ENCODE data around the gene CRIP2.

The CRIP2 gene

DNA sequence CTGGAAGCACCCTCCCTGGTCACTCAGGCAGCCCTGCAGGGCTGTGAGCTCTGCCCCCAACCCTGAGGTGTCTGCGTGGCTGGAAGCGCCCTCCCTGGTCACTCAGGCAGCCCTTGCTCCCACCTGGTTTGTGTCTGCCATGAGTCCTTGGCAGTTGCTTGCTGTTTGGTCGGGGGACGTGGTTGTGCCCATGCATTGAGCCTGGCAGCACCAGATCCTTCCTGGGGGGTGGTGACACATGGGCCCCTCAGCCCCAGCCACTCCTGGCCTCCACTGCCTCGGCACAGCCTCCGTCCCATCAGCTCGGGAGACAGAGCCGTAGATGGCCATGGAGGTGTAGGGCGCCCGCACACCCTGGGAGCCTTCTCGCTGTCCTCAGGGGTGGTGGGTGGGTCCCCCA lies 35.4 kb upstream of the CRIP2 start:
- Histone ChIP-seq H3K4me1 (ENCODE audit: insufficient read depth, insufficient read length) (no peaks in the 10 kb centered on the region), H3K27me3 (ENCODE audit: insufficient read depth, insufficient read length) (no peaks in the 10 kb centered on the region), H3K9ac (ENCODE audit: insufficient read length, low read depth) (no peak overlapping the region), H3K9me3 (ENCODE audit: insufficient read depth, low read length) (no peaks in the 10 kb centered on the region), H3K36me3 (ENCODE audit: insufficient read depth, insufficient read length, low read length) (peaks cover 70% of the 10 kb centered on the region), H3K4me3 (ENCODE audit: insufficient read length, low read depth) (no peak overlapping the region)
- TF ChIP-seq SUZ12 (IDR thresholded peaks at IDR 0.05; ENCODE audit: extremely low read depth, insufficient read depth, insufficient read length): no peak
- no peak for TF ChIP-seq ZNF274 (IDR thresholded peaks at IDR 0.05; ENCODE audit: low read depth, low read length)
- no peak for TF ChIP-seq YY1 (IDR thresholded peaks at IDR 0.05; ENCODE audit: insufficient read depth, insufficient read length)
- DNase-seq (ENCODE audit: low read depth, low spot score): no peak

DNA sequence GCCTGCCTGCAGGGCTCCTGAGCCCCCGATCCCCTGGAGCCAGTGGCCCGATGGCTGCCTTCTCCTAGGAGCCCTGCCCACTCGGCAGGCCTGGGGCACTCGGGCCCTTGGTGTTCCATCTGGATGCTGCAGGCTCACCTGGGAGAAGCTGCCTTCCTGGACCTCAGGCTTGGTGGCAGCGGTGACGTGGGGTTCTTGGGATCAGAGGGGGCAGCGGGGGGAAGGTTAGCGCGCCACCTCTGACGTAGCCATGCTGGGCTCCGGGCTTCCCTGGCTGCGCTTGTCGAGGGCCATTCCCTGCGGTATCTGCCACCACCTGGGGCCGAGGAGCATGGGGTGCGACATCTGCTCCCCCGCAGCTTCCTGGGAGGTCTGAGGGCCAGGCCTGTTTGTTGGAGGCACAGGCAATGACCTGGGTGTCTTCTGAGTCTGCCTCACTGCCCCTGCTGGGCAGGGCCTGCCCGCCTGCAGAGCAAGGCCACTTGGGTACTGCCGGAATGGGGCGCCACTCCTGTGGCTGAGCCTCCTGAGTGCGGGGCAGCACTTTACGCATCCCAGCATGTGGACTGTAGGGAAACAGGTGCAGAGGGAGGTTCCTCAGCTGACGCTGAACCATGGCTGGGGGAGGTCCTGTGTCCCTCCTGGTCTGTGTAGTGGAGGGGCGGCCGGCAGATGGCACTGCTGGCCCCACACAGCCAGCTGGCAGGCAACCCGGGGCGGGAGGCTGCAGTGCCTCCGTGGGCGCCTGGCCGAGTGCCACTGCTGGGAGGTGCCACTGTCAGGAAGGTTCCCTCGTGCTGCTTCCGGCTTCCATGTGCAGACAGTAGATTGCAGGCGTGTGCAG lies 34.7 kb upstream of the CRIP2 start:
- Histone ChIP-seq H3K9ac (ENCODE audit: insufficient read length, low read depth) (no peak overlapping the region), H3K27me3 (ENCODE audit: insufficient read depth, insufficient read length) (no peaks in the 10 kb centered on the region), H3K4me3 (ENCODE audit: insufficient read length, low read depth) (no peak overlapping the region), H3K4me1 (ENCODE audit: insufficient read depth, insufficient read length) (no peaks in the 10 kb centered on the region), H3K9me3 (ENCODE audit: insufficient read depth, low read length) (no peaks in the 10 kb centered on the region), H3K36me3 (ENCODE audit: insufficient read depth, insufficient read length, low read length) (peaks cover 72% of the 10 kb centered on the region)
- TF ChIP-seq ZNF274 (IDR thresholded peaks at IDR 0.05; ENCODE audit: low read depth, low read length): no peak
- no peak for TF ChIP-seq YY1 (IDR thresholded peaks at IDR 0.05; ENCODE audit: insufficient read depth, insufficient read length)
- no peak for TF ChIP-seq SUZ12 (IDR thresholded peaks at IDR 0.05; ENCODE audit: extremely low read depth, insufficient read depth, insufficient read length)
- DNase-seq (ENCODE audit: low read depth, low spot score): no peak

DNA sequence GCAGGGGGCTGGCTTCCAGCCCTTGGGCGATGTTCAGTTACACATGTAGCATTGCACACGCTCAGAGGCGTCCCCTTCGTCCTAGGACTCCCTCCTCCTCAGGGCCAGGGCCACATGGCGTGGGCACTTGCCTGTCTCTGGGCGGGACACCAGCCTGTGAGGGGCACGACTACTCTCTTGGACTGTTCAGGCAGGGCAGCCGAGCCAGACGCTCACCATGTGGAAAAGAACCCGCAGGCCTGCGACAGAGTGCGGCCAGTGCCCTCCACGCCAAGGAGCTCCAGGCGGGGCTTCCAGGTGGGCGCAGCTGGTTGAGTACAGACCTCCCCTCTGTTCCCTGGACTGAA lies 34.1 kb upstream of the CRIP2 start:
- Histone ChIP-seq H3K36me3 (ENCODE audit: insufficient read depth, insufficient read length, low read length) (peaks cover 76% of the 10 kb centered on the region), H3K4me1 (ENCODE audit: insufficient read depth, insufficient read length) (no peaks in the 10 kb centered on the region), H3K9ac (ENCODE audit: insufficient read length, low read depth) (no peak overlapping the region), H3K4me3 (ENCODE audit: insufficient read length, low read depth) (no peak overlapping the region), H3K27me3 (ENCODE audit: insufficient read depth, insufficient read length) (no peaks in the 10 kb centered on the region), H3K9me3 (ENCODE audit: insufficient read depth, low read length) (no peaks in the 10 kb centered on the region)
- DNase-seq (ENCODE audit: low read depth, low spot score): no peak
- no peak for TF ChIP-seq ZNF274 (IDR thresholded peaks at IDR 0.05; ENCODE audit: low read depth, low read length)
- TF ChIP-seq YY1 (IDR thresholded peaks at IDR 0.05; ENCODE audit: insufficient read depth, insufficient read length): no peak
- no peak for TF ChIP-seq SUZ12 (IDR thresholded peaks at IDR 0.05; ENCODE audit: extremely low read depth, insufficient read depth, insufficient read length)

DNA sequence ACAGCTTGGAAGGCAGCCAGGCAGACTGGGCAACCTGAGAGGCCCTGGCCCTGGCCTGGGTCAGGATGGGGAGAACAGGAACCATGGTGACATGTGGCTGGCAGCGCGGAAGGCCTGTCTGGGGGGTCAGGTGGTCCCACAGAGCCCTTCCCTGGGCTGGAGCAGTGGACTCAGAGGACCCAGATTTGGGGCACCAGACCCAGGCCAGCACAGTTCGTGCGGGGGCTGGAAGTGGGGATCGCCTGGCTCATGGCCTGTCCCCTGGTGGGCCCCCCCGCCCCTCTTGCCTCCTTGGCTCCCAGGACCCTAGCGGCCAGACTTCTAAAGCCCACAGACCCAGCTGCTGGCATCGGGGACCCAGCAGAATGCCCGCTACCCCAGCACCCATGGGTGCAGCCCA lies 33.6 kb upstream of the CRIP2 start:
- peaks cover 77% of the 10 kb centered on the region for H3K36me3 ChIP-seq (ENCODE audit: insufficient read depth, insufficient read length, low read length)

DNA sequence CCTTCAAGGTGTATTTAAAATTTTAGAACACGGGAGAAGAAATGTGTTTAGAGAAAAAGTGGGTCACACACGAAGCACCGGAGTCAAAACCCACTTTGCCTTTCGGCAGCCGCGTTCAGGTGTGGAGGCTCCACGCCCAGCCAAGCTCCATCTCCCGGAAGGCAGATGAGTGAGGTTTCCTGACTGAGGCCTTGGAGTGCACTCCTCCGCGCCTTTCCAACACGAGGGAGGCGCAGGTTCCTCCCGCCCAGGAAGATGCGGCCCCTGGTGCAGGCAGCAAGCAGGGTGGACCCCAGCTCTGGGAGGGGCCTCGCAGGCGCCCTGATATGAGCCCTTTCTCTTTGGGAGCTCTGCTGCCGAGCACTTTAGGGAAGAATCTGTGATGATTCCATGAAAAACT lies 32.5 kb upstream of the CRIP2 start:
- no peaks in the 10 kb centered on the region for H3K9me3 ChIP-seq (ENCODE audit: insufficient read depth, low read length)
- no peak for DNase-seq (ENCODE audit: low read depth, low spot score)
- no peak overlapping the region for H3K4me3 ChIP-seq (ENCODE audit: insufficient read length, low read depth)
- H3K36me3 ChIP-seq (ENCODE audit: insufficient read depth, insufficient read length, low read length): peaks cover 76% of the 10 kb centered on the region
- no peaks in the 10 kb centered on the region for H3K27me3 ChIP-seq (ENCODE audit: insufficient read depth, insufficient read length)
- TF ChIP-seq ZNF274 (IDR thresholded peaks at IDR 0.05; ENCODE audit: low read depth, low read length) (no peak), SUZ12 (IDR thresholded peaks at IDR 0.05; ENCODE audit: extremely low read depth, insufficient read depth, insufficient read length) (no peak), YY1 (IDR thresholded peaks at IDR 0.05; ENCODE audit: insufficient read depth, insufficient read length) (no peak)
- no peak overlapping the region for H3K9ac ChIP-seq (ENCODE audit: insufficient read length, low read depth)
- H3K4me1 ChIP-seq (ENCODE audit: insufficient read depth, insufficient read length): peaks cover 3% of the 10 kb centered on the region

More for the DNA sequence above, 33.6 kb upstream of the CRIP2 start:
- no peak overlapping the region for H3K4me3 ChIP-seq (ENCODE audit: insufficient read length, low read depth)
- H3K27me3 ChIP-seq (ENCODE audit: insufficient read depth, insufficient read length): no peaks in the 10 kb centered on the region
- TF ChIP-seq YY1 (IDR thresholded peaks at IDR 0.05; ENCODE audit: insufficient read depth, insufficient read length) (no peak), SUZ12 (IDR thresholded peaks at IDR 0.05; ENCODE audit: extremely low read depth, insufficient read depth, insufficient read length) (no peak), ZNF274 (IDR thresholded peaks at IDR 0.05; ENCODE audit: low read depth, low read length) (no peak)
- no peak overlapping the region for H3K9ac ChIP-seq (ENCODE audit: insufficient read length, low read depth)
- H3K9me3 ChIP-seq (ENCODE audit: insufficient read depth, low read length): no peaks in the 10 kb centered on the region
- no peak for DNase-seq (ENCODE audit: low read depth, low spot score)
- no peaks in the 10 kb centered on the region for H3K4me1 ChIP-seq (ENCODE audit: insufficient read depth, insufficient read length)

DNA sequence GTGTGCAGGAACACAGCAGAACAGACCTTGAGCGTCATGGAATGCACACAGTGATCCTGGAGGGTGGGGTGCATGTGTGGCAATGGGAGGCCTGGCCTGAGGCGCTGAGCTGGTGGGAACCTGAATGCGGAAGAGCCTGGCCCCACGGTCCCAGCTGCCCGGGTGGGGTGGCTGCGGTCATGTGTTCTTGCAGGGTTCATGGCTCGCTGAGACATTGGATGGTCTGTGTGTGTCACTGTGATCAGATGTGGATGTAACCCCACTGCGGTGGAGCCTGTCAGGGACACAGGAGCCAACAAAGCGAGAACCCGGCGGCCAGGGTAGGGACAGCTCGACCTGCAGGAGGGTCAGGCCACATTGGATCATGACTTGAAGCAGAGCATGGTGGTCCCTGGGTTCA lies 31.8 kb upstream of the CRIP2 start:
- Histone ChIP-seq H3K4me1 (ENCODE audit: insufficient read depth, insufficient read length) (peaks cover 6% of the 10 kb centered on the region), H3K36me3 (ENCODE audit: insufficient read depth, insufficient read length, low read length) (peaks cover 71% of the 10 kb centered on the region), H3K4me3 (ENCODE audit: insufficient read length, low read depth) (no peak overlapping the region), H3K27me3 (ENCODE audit: insufficient read depth, insufficient read length) (no peaks in the 10 kb centered on the region), H3K9me3 (ENCODE audit: insufficient read depth, low read length) (no peaks in the 10 kb centered on the region), H3K9ac (ENCODE audit: insufficient read length, low read depth) (no peak overlapping the region)
- no peak for DNase-seq (ENCODE audit: low read depth, low spot score)
- TF ChIP-seq YY1 (IDR thresholded peaks at IDR 0.05; ENCODE audit: insufficient read depth, insufficient read length) (no peak), ZNF274 (IDR thresholded peaks at IDR 0.05; ENCODE audit: low read depth, low read length) (no peak), SUZ12 (IDR thresholded peaks at IDR 0.05; ENCODE audit: extremely low read depth, insufficient read depth, insufficient read length) (no peak)

DNA sequence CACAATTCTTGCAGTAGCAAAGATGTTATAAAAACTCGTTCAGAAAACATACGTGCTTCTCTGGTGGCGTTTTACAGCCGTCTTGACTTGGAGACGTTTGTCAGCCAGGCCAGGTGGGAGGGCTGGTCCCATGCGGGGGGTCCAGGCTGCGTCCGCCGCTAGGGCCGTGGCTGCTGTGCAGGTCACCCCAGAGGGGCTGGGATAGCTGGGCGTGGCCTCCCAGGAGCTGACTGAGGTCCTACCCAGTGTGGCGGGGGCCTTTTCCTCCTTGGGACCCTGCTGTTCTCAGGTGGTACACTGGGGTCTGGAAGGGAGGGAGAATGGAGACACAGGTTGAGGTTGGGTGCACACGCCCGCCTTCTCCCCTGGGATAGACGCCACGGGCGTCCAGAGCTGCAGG lies 29.8 kb upstream of the CRIP2 start:
- peaks cover 7% of the 10 kb centered on the region for H3K4me1 ChIP-seq (ENCODE audit: insufficient read depth, insufficient read length)
- H3K9me3 ChIP-seq (ENCODE audit: insufficient read depth, low read length): no peaks in the 10 kb centered on the region
- no peak overlapping the region for H3K4me3 ChIP-seq (ENCODE audit: insufficient read length, low read depth)
- TF ChIP-seq ZNF274 (IDR thresholded peaks at IDR 0.05; ENCODE audit: low read depth, low read length) (no peak), SUZ12 (IDR thresholded peaks at IDR 0.05; ENCODE audit: extremely low read depth, insufficient read depth, insufficient read length) (no peak), YY1 (IDR thresholded peaks at IDR 0.05; ENCODE audit: insufficient read depth, insufficient read length) (no peak)
- peaks cover 67% of the 10 kb centered on the region for H3K36me3 ChIP-seq (ENCODE audit: insufficient read depth, insufficient read length, low read length)
- no peak for DNase-seq (ENCODE audit: low read depth, low spot score)
- H3K27me3 ChIP-seq (ENCODE audit: insufficient read depth, insufficient read length): no peaks in the 10 kb centered on the region
- H3K9ac ChIP-seq (ENCODE audit: insufficient read length, low read depth): no peak overlapping the region

Measured in NT2/D1 (cell line).